ENCODE data around the gene DDX39B. TPM values are rescaled to one million over a fixed set of nuclear protein-coding genes. Genes with fewer than 3 reads are reported as not detected.

The DDX39B gene
- total RNA-seq, 1 donor from 2014 or later = 294 TPM

- Histone ChIP-seq H3K36me3 (ENCODE audit: insufficient read depth, low read length) (no peaks in the 10 kb centered on the region), H3K4me1 (ENCODE audit: insufficient read depth, low read length) (peaks cover 2% of the 10 kb centered on the region), H3K27ac (ENCODE audit: low read depth, low read length) (no peak overlapping the region), H3K79me2 (ENCODE audit: insufficient read depth, low read length) (no peaks in the 10 kb centered on the region), H3K4me3 (ENCODE audit: insufficient read depth, low read depth, low read length) (no peak overlapping the region), H3K9ac (ENCODE audit: low read length) (no peak overlapping the region), H2AFZ (ENCODE audit: low read depth, low read length) (no peak overlapping the region), H3K27me3 (ENCODE audit: insufficient read depth, low read length) (peaks cover 2% of the 10 kb centered on the region), H3K9me3 (ENCODE audit: insufficient read depth, low read depth, low read length) (no peaks in the 10 kb centered on the region), H4K20me1 (ENCODE audit: insufficient read depth, low read length) (no peaks in the 10 kb centered on the region), H3K4me2 (ENCODE audit: low read length) (peak overlapping the region; percentile 20)
- FAIRE-seq (no peak), DNase-seq (ENCODE audit: low read depth) (no peak)
- Mint-ChIP-seq H3K9me3 (ENCODE audit: unreplicated experiment) (peaks cover 3% of the 10 kb centered on the region), H3K4me1 (ENCODE audit: low read depth, unreplicated experiment) (peaks cover 5% of the 10 kb centered on the region), H3K36me3 (ENCODE audit: low read depth, unreplicated experiment) (no peaks in the 10 kb centered on the region), H3K27me3 (ENCODE audit: low read depth, unreplicated experiment) (peaks cover 5% of the 10 kb centered on the region), H3K27ac (ENCODE audit: unreplicated experiment) (no peak overlapping the region), H3K4me3 (ENCODE audit: unreplicated experiment) (no peak overlapping the region)
- TF ChIP-seq EZH2 (IDR thresholded peaks at IDR 0.05; ENCODE audit: insufficient read depth, low read length) = no peak
- no peak for TF ChIP-seq CTCF (IDR thresholded peaks at IDR 0.05; ENCODE audit: insufficient read depth, low read depth, low read length)
These were observed 56.7 kb downstream of the DDX39B start for GRCh38 chr6:31485055-31485454.

- Histone ChIP-seq H3K9ac (ENCODE audit: low read length) (no peak overlapping the region), H4K20me1 (ENCODE audit: insufficient read depth, low read length) (no peaks in the 10 kb centered on the region), H3K9me3 (ENCODE audit: insufficient read depth, low read depth, low read length) (no peaks in the 10 kb centered on the region), H2AFZ (ENCODE audit: low read depth, low read length) (no peak overlapping the region), H3K4me2 (ENCODE audit: low read length) (no peak overlapping the region), H3K27me3 (ENCODE audit: insufficient read depth, low read length) (peaks cover 5% of the 10 kb centered on the region), H3K27ac (ENCODE audit: low read depth, low read length) (no peak overlapping the region), H3K79me2 (ENCODE audit: insufficient read depth, low read length) (no peaks in the 10 kb centered on the region), H3K36me3 (ENCODE audit: insufficient read depth, low read length) (no peaks in the 10 kb centered on the region), H3K4me1 (ENCODE audit: insufficient read depth, low read length) (peaks cover 2% of the 10 kb centered on the region), H3K4me3 (ENCODE audit: insufficient read depth, low read depth, low read length) (no peak overlapping the region)
- Mint-ChIP-seq H3K27ac (ENCODE audit: unreplicated experiment) (no peak overlapping the region), H3K9me3 (ENCODE audit: unreplicated experiment) (peaks cover 3% of the 10 kb centered on the region), H3K4me3 (ENCODE audit: unreplicated experiment) (no peak overlapping the region), H3K4me1 (ENCODE audit: low read depth, unreplicated experiment) (peaks cover 5% of the 10 kb centered on the region), H3K36me3 (ENCODE audit: low read depth, unreplicated experiment) (no peaks in the 10 kb centered on the region), H3K27me3 (ENCODE audit: low read depth, unreplicated experiment) (peaks cover 14% of the 10 kb centered on the region)
- FAIRE-seq = no peak
- DNase-seq (ENCODE audit: low read depth) = no peak
- TF ChIP-seq EZH2 (IDR thresholded peaks at IDR 0.05; ENCODE audit: insufficient read depth, low read length) = no peak
- TF ChIP-seq CTCF (IDR thresholded peaks at IDR 0.05; ENCODE audit: insufficient read depth, low read depth, low read length) = no peak
These were observed 58.4 kb downstream of the DDX39B start for GRCh38 chr6:31483392-31483791.

GRCh38 chr6:31480574-31480973 lies 61.2 kb downstream of the DDX39B start:
- Histone ChIP-seq H3K9me3 (ENCODE audit: insufficient read depth, low read depth, low read length) (no peaks in the 10 kb centered on the region), H3K4me1 (ENCODE audit: insufficient read depth, low read length) (peaks cover 2% of the 10 kb centered on the region), H3K27ac (ENCODE audit: low read depth, low read length) (no peak overlapping the region), H2AFZ (ENCODE audit: low read depth, low read length) (no peak overlapping the region), H4K20me1 (ENCODE audit: insufficient read depth, low read length) (no peaks in the 10 kb centered on the region), H3K4me3 (ENCODE audit: insufficient read depth, low read depth, low read length) (no peak overlapping the region), H3K4me2 (ENCODE audit: low read length) (no peak overlapping the region), H3K9ac (ENCODE audit: low read length) (no peak overlapping the region), H3K79me2 (ENCODE audit: insufficient read depth, low read length) (no peaks in the 10 kb centered on the region), H3K36me3 (ENCODE audit: insufficient read depth, low read length) (no peaks in the 10 kb centered on the region), H3K27me3 (ENCODE audit: insufficient read depth, low read length) (peaks cover 11% of the 10 kb centered on the region)
- Mint-ChIP-seq H3K36me3 (ENCODE audit: low read depth, unreplicated experiment) (no peaks in the 10 kb centered on the region), H3K27me3 (ENCODE audit: low read depth, unreplicated experiment) (peaks cover 31% of the 10 kb centered on the region), H3K4me1 (ENCODE audit: low read depth, unreplicated experiment) (peaks cover 5% of the 10 kb centered on the region), H3K27ac (ENCODE audit: unreplicated experiment) (no peak overlapping the region), H3K9me3 (ENCODE audit: unreplicated experiment) (no peaks in the 10 kb centered on the region), H3K4me3 (ENCODE audit: unreplicated experiment) (no peak overlapping the region)
- no peak for TF ChIP-seq CTCF (IDR thresholded peaks at IDR 0.05; ENCODE audit: insufficient read depth, low read depth, low read length)
- no peak for TF ChIP-seq EZH2 (IDR thresholded peaks at IDR 0.05; ENCODE audit: insufficient read depth, low read length)
- DNase-seq (ENCODE audit: low read depth) (no peak), FAIRE-seq (no peak)

Other genes with a start within 250 kb of the DDX39B start
- 1,493 and 2,082 TPM in 2 replicates for gene HLA-B, start 184.8 kb downstream of the DDX39B start, total RNA-seq
- gene MICA, start 138.4 kb downstream of the DDX39B start, total RNA-seq = 70.0 and 70.6 TPM in 2 replicates
- 4.1 and 5.8 TPM in 2 replicates for gene MICB, start 43.9 kb downstream of the DDX39B start, total RNA-seq
- gene MCCD1, start 13.0 kb downstream of the DDX39B start, total RNA-seq = not detected in 2 replicates
- 2.6 and 3.4 TPM in 2 replicates for gene ATP6V1G2, start 4.6 kb upstream of the DDX39B start, total RNA-seq
- gene NFKBIL1, start 5.6 kb upstream of the DDX39B start, total RNA-seq = 18.8 and 20.4 TPM in 2 replicates
- not detected in 2 replicates for gene LTA, start 30.3 kb upstream of the DDX39B start, total RNA-seq
- 0.79 and 1.2 TPM in 2 replicates for gene TNF, start 33.6 kb upstream of the DDX39B start, total RNA-seq
- gene LTB, start 40.4 kb upstream of the DDX39B start, total RNA-seq = 0.26 and 0.52 TPM in 2 replicates
- gene LST1, start 44.3 kb upstream of the DDX39B start, total RNA-seq = not detected in 2 replicates
- gene NCR3, start 51.0 kb upstream of the DDX39B start, total RNA-seq = not detected in 2 replicates
- gene AIF1, start 73.2 kb upstream of the DDX39B start, total RNA-seq = not detected in 2 replicates
- gene PRRC2A, start 78.7 kb upstream of the DDX39B start, total RNA-seq = 180 and 188 TPM in 2 replicates
- 233 and 247 TPM in 2 replicates for gene BAG6, start 110.7 kb upstream of the DDX39B start, total RNA-seq
- gene APOM, start 113.9 kb upstream of the DDX39B start, total RNA-seq = 0.89 and 1.2 TPM in 2 replicates
- 14.7 and 15.5 TPM in 2 replicates for gene C6orf47, start 118.8 kb upstream of the DDX39B start, total RNA-seq
- gene GPANK1, start 123.0 kb upstream of the DDX39B start, total RNA-seq = 11.7 and 13.8 TPM in 2 replicates
- gene CSNK2B, start 124.1 kb upstream of the DDX39B start, total RNA-seq = 200 and 208 TPM in 2 replicates
- 17.5 and 20.3 TPM in 2 replicates for gene LY6G5B, start 128.0 kb upstream of the DDX39B start, total RNA-seq
- gene LY6G5C, start 139.1 kb upstream of the DDX39B start, total RNA-seq = 2.9 and 3.9 TPM in 2 replicates
- gene ABHD16A, start 161.3 kb upstream of the DDX39B start, total RNA-seq = 34.3 and 38.3 TPM in 2 replicates
- gene LY6G6F, start 164.9 kb upstream of the DDX39B start, total RNA-seq = not detected in 2 replicates
- not detected in 2 replicates for gene LY6G6D, start 173.3 kb upstream of the DDX39B start, total RNA-seq
- gene LY6G6C, start 179.7 kb upstream of the DDX39B start, total RNA-seq = 0.41 and 0.66 TPM in 2 replicates
- not detected in 2 replicates for gene MPIG6B, start 181.4 kb upstream of the DDX39B start, total RNA-seq
- gene DDAH2, start 187.3 kb upstream of the DDX39B start, total RNA-seq = 62.5 and 72.4 TPM in 2 replicates
- 484 and 518 TPM in 2 replicates for gene CLIC1, start 194.5 kb upstream of the DDX39B start, total RNA-seq
- gene MSH5, start 198.0 kb upstream of the DDX39B start, total RNA-seq = 5.7 and 6.8 TPM in 2 replicates
- gene SAPCD1, start 220.7 kb upstream of the DDX39B start, total RNA-seq = 0.72 and 1.2 TPM in 2 replicates
- gene VWA7, start 235.3 kb upstream of the DDX39B start, total RNA-seq = 0.54 and 0.94 TPM in 2 replicates

Measured in astrocyte (in vitro differentiated cells and primary cell).